GM12878 (cell line): ENCODE measurements around the gene SKIL. TPM values are rescaled to one million over a fixed set of nuclear protein-coding genes. Genes with fewer than 3 reads are reported as not detected.
A peak's percentile ranks its signal among the peaks of the same experiment; 100 is the strongest.

Source experiments
- ATF2 ChIP-seq: IDR thresholded peaks from 2 replicates; pipeline ENCODE4 v1.6.1; 2012; ENCODE audit warnings: low read length, inconsistent platforms
- BHLHE40 ChIP-seq, 2 experiments: fragments of 450-650 bp in 1 of 2; IDR thresholded peaks; 2 replicates each; pipeline ENCODE4 v1.6.1; 2011 to 2017; ENCODE audit warnings: low read depth in 2 of 2, borderline replicate concordance in 1 of 2, improper control_type of control experiment in 1 of 2, low read length in 1 of 2, mild to moderate bottlenecking in 1 of 2
- CBX3 ChIP-seq: fragments of 200-600 bp; sonication (generic); IDR thresholded peaks from 2 replicates; pipeline ENCODE4 v1.6.1; 2016; ENCODE audit warnings: low read depth, borderline replicate concordance
- CEBPB ChIP-seq, 2 experiments: fragments of 150-350 bp in 1 of 2; IDR thresholded peaks; 2 replicates each; pipeline ENCODE4 v1.6.1; 2012 to 2014; ENCODE audit warnings: low read depth in 2 of 2, low read length in 2 of 2, borderline replicate concordance in 1 of 2, inconsistent platforms in 1 of 2
- CREB1 ChIP-seq: IDR thresholded peaks from 2 replicates; pipeline ENCODE4 v1.6.1; 2012; ENCODE audit warnings: low read depth, mild to moderate bottlenecking, inconsistent platforms
- CTCF ChIP-seq, 3 experiments: IDR thresholded peaks in 2 of 3; conservative IDR thresholded peaks in 1 of 3; 2 replicates each; pipeline ENCODE4 v1.5.1; 2011; ENCODE audit warnings: low read depth in 3 of 3, low read length in 3 of 3, mild to moderate bottlenecking in 3 of 3, control low read depth in 2 of 3, moderate library complexity in 2 of 3, inconsistent platforms in 1 of 3, mixed read lengths in 1 of 3; ENCODE audit not compliant: control insufficient read depth in 2 of 3, insufficient read depth in 1 of 3; ENCODE audit errors: extremely low read depth in 1 of 3
- E2F4 ChIP-seq: IDR thresholded peaks from 2 replicates; pipeline ENCODE4 v1.6.1; 2012; ENCODE audit warnings: low read depth, low read length, improper control_type of control experiment
- EP300 ChIP-seq, 2 experiments: fragments of 150-350 bp in 1 of 2; IDR thresholded peaks; 2 replicates each; pipeline ENCODE4 v1.6.1; 2011 to 2012; ENCODE audit warnings: low read depth in 2 of 2, low read length in 2 of 2, borderline replicate concordance in 1 of 2, improper control_type of control experiment in 1 of 2, inconsistent platforms in 1 of 2; ENCODE audit not compliant: control insufficient read depth in 1 of 2
- GATAD2B ChIP-seq: fragments of 450-650 bp; conservative IDR thresholded peaks from 2 replicates; pipeline ENCODE4 v1.6.1; 2017; ENCODE audit warnings: low read depth, mild to moderate bottlenecking, moderate library complexity
- IKZF2 ChIP-seq, 2 experiments: fragments of 450-650 bp; IDR thresholded peaks; 2 replicates each; pipeline ENCODE4 v1.6.1; 2017; ENCODE audit warnings: mild to moderate bottlenecking in 2 of 2, moderate library complexity in 2 of 2
- KLF5 ChIP-seq: fragments of 450-650 bp; IDR thresholded peaks from 2 replicates; pipeline ENCODE4 v1.6.1; 2014; ENCODE audit warnings: mild to moderate bottlenecking; ENCODE audit not compliant: partially characterized antibody
- MYC ChIP-seq: IDR thresholded peaks from 2 replicates; pipeline ENCODE4 v1.6.1; 2011; ENCODE audit warnings: mild to moderate bottlenecking, low read length, moderate library complexity, inconsistent platforms; ENCODE audit not compliant: insufficient read depth, insufficient replicate concordance, insufficient read length, severe bottlenecking
- RAD21 ChIP-seq: IDR thresholded peaks from 2 replicates; pipeline ENCODE4 v1.6.1; 2011; ENCODE audit warnings: mild to moderate bottlenecking, low read depth, low read length, moderate library complexity; ENCODE audit not compliant: insufficient read depth
- RFX5 ChIP-seq: IDR thresholded peaks from 2 replicates; pipeline ENCODE4 v1.6.1; 2011; ENCODE audit warnings: low read depth, low read length, improper control_type of control experiment
- SIN3A ChIP-seq: IDR thresholded peaks from 2 replicates; pipeline ENCODE4 v1.6.1; 2012; ENCODE audit warnings: low read depth, low read length, improper control_type of control experiment
- SMARCA5 ChIP-seq: fragments of 450-650 bp; IDR thresholded peaks from 2 replicates; pipeline ENCODE4 v1.6.1; 2017; ENCODE audit warnings: mild to moderate bottlenecking
- SPI1 ChIP-seq: IDR thresholded peaks from 2 replicates; pipeline ENCODE4 v1.6.1; 2011; ENCODE audit warnings: low read depth, mild to moderate bottlenecking, low read length, moderate library complexity, borderline replicate concordance; ENCODE audit not compliant: insufficient read depth
- STAT1 ChIP-seq: fragments of 450-650 bp; conservative IDR thresholded peaks from 2 replicates; pipeline ENCODE4 v1.6.1; 2014; ENCODE audit warnings: antibody characterized with exemption, mild to moderate bottlenecking
- SUPT20H ChIP-seq: IDR thresholded peaks from 2 replicates; pipeline ENCODE4 v1.6.1; 2011; ENCODE audit warnings: low read depth, mild to moderate bottlenecking, low read length, moderate library complexity, borderline replicate concordance; ENCODE audit not compliant: control insufficient read depth
- TCF7 ChIP-seq: IDR thresholded peaks from 2 replicates; pipeline ENCODE4 v1.6.1; 2014; ENCODE audit warnings: antibody characterized with exemption, borderline replicate concordance
- ZBTB33 ChIP-seq: fragments of 450-650 bp; IDR thresholded peaks from 2 replicates; pipeline ENCODE4 v1.6.1; 2017; ENCODE audit warnings: mild to moderate bottlenecking
- polyA plus RNA-seq, 11 experiments: library from polyadenylated mRNA; depleted of rRNA in 4 of 11; unstranded in 6 of 11; stranded (reverse) in 5 of 11; fragments of >200 nt; fragmentation: Nextera tagmentation in 4 of 11; fragmentation: Illumina TruSeq in 1 of 11; extraction: Ambion mirVana in 4 of 11; extraction: Trizol in 1 of 11; gene quantifications; 1 replicate in 1 of 11; 2 replicates in 10 of 11; pipeline versions ENCODE4 v1.2.1 to v1.2.3, GENCODE V29; 2011 to 2016; ENCODE audit warnings: inconsistent platforms in 2 of 11, missing spikeins in 2 of 11, low read depth in 1 of 11
- total RNA-seq, 4 experiments: library from RNA; depleted of rRNA in 3 of 4; stranded (reverse); fragments of >200 nt in 3 of 4; fragmentation: Illumina TruSeq in 1 of 4; extraction: Trizol in 1 of 4; gene quantifications; 2 replicates each; pipeline versions ENCODE4 v1.2.1 to v1.2.3, GENCODE V29; 2013 to 2021

The SKIL gene
- total and polyA plus RNA-seq, 10 of the 15 experiments (the other 5 are each of a cell fraction or from before 2014, with no cell fraction given): 2.7 to 14.8 (median 6.7) TPM

- TF ChIP-seq KLF5 (no peak), ATF2 (no peak; the same call in 1 of the 2 replicates), SUPT20H (no peak), CREB1 (peak; percentile 46; the same call in 1 of the 2 replicates), TCF7 (no peak), IKZF2 (IDR thresholded peaks at IDR 0.05) (peak; percentile 71 to 74; a peak in 2 of 4 replicates), SIN3A (no peak), CTCF (IDR thresholded peaks at IDR 0.05 in 2 of 3, conservative IDR thresholded peaks at IDR 0.05 in 1 of 3; ENCODE audit: control insufficient read depth in 2 of 3, extremely low read depth in 1 of 3, insufficient read depth in 1 of 3, low read depth in 3 of 3, low read length in 3 of 3) (no peak), ZBTB33 (no peak), CEBPB (IDR thresholded peaks at IDR 0.05; ENCODE audit: borderline replicate concordance in 1 of 2, low read depth in 2 of 2, low read length in 2 of 2) (no peak), SMARCA5 (no peak), BHLHE40 (IDR thresholded peaks at IDR 0.05; ENCODE audit: borderline replicate concordance in 1 of 2, low read depth in 2 of 2, low read length in 1 of 2) (peak; percentile 62 to 75; a peak in 2 of 4 replicates), GATAD2B (no peak), CBX3 (no peak), SPI1 (peak; percentile 57; the same call in 1 of the 2 replicates), STAT1 (no peak), EP300 (IDR thresholded peaks at IDR 0.05; ENCODE audit: borderline replicate concordance in 1 of 2, control insufficient read depth in 1 of 2, low read depth in 2 of 2, low read length in 2 of 2) (peak in 1 of 2 experiments; percentile 69; a peak in 2 of 4 replicates), RAD21 (0 out of 2 replicates have a peak, but pooled peaks have one; percentile 4), MYC (no peak), E2F4 (no peak), RFX5 (no peak)
Measured at GRCh38 chr3:170352936-170353335, 4.6 kb upstream of the SKIL start (continued).
